ENCODE data around the gene WDR33. TPM values are rescaled to one million over a fixed set of nuclear protein-coding genes. Genes with fewer than 3 reads are reported as not detected.

WDR33 gene
- total RNA-seq, 1 experiment from 2014 or later = 87.1 TPM

DNA sequence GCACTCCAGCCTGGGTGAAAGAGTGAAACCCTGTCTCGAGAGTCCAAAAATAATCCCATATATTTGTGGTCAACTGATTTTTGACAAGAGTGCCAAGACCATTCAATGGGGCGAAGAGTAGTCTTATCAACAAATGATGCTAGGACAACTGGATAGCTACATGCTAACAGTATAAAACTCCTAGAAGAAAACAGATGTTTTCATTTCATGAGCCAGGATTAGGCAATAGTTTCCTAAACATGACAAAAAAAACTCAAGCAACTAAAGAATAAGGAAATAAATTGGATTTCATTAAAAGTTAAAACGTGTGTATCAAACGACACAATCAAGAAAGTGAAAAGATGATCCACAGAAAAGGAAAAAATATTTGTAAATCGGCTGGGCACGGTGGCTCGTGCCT is 141.9 kb downstream of the WDR33 start:
- no peak overlapping the region for H3K27ac ChIP-seq (ENCODE audit: low read depth, low read length, poor library complexity, severe bottlenecking)
- no peak for DNase-seq (ENCODE audit: low spot score)
- POLR2A ChIA-PET (ENCODE audit: low non-redundant PET) = no interaction called here
- TF ChIP-seq EZH2 (IDR thresholded peaks at IDR 0.05; ENCODE audit: borderline replicate concordance, low read depth, low read length, poor library complexity, severe bottlenecking) (no peak), CTCF (conservative IDR thresholded peaks at IDR 0.05; ENCODE audit: low read depth, low read length) (no peak)
- no TSS peak for BruUV-seq (replicated peaks)
- intact Hi-C loops (cut with micrococcal nuclease; ENCODE audit: unreplicated experiment) = no loop called here
- H3K9me3 ChIP-seq (ENCODE audit: low read depth, low read length, poor library complexity, severe bottlenecking) = no peaks in the 10 kb centered on the region
- CTCF ChIA-PET = no interaction called here
- peaks cover 12% of the 10 kb centered on the region for H3K27me3 ChIP-seq (replicated peaks; ENCODE audit: insufficient read depth, low read depth, low read length, poor library complexity)
- no peaks in the 10 kb centered on the region for H3K36me3 ChIP-seq (ENCODE audit: insufficient read depth, low read length, poor library complexity, severe bottlenecking)
- H3K4me1 ChIP-seq (ENCODE audit: insufficient read depth, low read length, poor library complexity, severe bottlenecking) = no peaks in the 10 kb centered on the region
- no peak overlapping the region for H3K4me3 ChIP-seq (ENCODE audit: low read depth, low read length, poor library complexity, severe bottlenecking)

DNA sequence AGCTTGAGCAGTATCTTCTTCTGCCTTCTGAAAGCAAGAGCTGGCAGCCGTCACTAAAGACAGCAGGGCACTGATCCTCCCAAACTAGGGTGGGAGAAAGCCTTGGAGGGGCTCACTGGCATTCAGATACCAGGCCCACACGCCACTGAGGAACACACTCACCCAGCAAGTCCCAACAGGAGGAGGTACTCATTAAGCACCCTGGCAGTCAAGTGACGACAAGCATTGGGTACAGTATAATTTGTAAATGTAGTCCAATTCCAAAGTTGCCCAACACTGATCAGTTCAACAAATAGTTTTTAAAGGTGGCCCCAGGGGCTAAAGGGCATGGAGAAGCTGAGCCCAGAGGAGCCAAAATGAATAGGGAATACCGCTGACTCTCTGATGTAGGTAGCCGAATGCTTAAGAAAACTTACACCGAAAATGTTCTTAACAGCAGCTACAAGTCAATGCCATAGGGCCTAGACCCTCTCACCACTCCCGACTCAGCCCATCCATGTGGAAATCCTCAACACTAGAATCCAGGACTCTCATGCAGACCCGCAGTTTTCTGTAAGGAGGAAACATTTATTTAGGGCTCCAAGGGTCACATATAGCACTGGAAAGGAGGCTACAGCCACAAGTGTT is 145.6 kb downstream of the WDR33 start:
- H3K4me3 ChIP-seq (ENCODE audit: low read depth, low read length, poor library complexity, severe bottlenecking) = no peak overlapping the region
- no peaks in the 10 kb centered on the region for H3K36me3 ChIP-seq (ENCODE audit: insufficient read depth, low read length, poor library complexity, severe bottlenecking)
- no peaks in the 10 kb centered on the region for H3K9me3 ChIP-seq (ENCODE audit: low read depth, low read length, poor library complexity, severe bottlenecking)
- no peak overlapping the region for H3K27ac ChIP-seq (ENCODE audit: low read depth, low read length, poor library complexity, severe bottlenecking)
- ChIA-PET CTCF (no interaction called here), POLR2A (ENCODE audit: low non-redundant PET) (no interaction called here)
- no peak for DNase-seq (ENCODE audit: low spot score)
- intact Hi-C loops (cut with micrococcal nuclease; ENCODE audit: unreplicated experiment) = no loop called here
- peaks cover 12% of the 10 kb centered on the region for H3K27me3 ChIP-seq (replicated peaks; ENCODE audit: insufficient read depth, low read depth, low read length, poor library complexity)
- H3K4me1 ChIP-seq (ENCODE audit: insufficient read depth, low read length, poor library complexity, severe bottlenecking) = no peaks in the 10 kb centered on the region
- TF ChIP-seq EZH2 (IDR thresholded peaks at IDR 0.05; ENCODE audit: borderline replicate concordance, low read depth, low read length, poor library complexity, severe bottlenecking) (no peak), CTCF (conservative IDR thresholded peaks at IDR 0.05; ENCODE audit: low read depth, low read length) (no peak)
- BruUV-seq (replicated peaks) = no TSS peak

DNA sequence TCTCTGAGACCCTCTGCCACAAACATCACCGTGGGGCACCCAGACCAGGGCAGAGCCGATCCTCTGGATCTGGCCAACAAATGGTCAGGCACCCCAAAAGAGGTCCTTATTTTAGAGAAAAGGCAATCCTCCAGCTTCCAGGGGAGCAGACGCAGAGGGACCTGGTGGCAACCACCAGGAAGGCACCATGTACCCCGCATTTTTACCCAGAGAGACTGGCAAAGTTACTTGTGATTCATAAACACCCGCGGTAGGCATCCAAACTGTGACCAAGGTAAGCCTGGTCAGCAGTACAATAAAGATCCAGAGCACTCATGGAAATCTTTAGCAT is 146.1 kb downstream of the WDR33 start:
- no peak for TF ChIP-seq EZH2 (IDR thresholded peaks at IDR 0.05; ENCODE audit: borderline replicate concordance, low read depth, low read length, poor library complexity, severe bottlenecking)
- no peak for TF ChIP-seq CTCF (conservative IDR thresholded peaks at IDR 0.05; ENCODE audit: low read depth, low read length)
- Histone ChIP-seq H3K27ac (ENCODE audit: low read depth, low read length, poor library complexity, severe bottlenecking) (no peak overlapping the region), H3K4me1 (ENCODE audit: insufficient read depth, low read length, poor library complexity, severe bottlenecking) (no peaks in the 10 kb centered on the region), H3K4me3 (ENCODE audit: low read depth, low read length, poor library complexity, severe bottlenecking) (no peak overlapping the region), H3K27me3 (replicated peaks; ENCODE audit: insufficient read depth, low read depth, low read length, poor library complexity) (peaks cover 12% of the 10 kb centered on the region), H3K36me3 (ENCODE audit: insufficient read depth, low read length, poor library complexity, severe bottlenecking) (no peaks in the 10 kb centered on the region), H3K9me3 (ENCODE audit: low read depth, low read length, poor library complexity, severe bottlenecking) (no peaks in the 10 kb centered on the region)
- intact Hi-C loops (cut with micrococcal nuclease; ENCODE audit: unreplicated experiment) = no loop called here
- DNase-seq (ENCODE audit: low spot score) = no peak
- POLR2A ChIA-PET (ENCODE audit: low non-redundant PET) = no interaction called here
- CTCF ChIA-PET = no interaction called here
- no TSS peak for BruUV-seq (replicated peaks)
